ENCODE results near the gene PKNOX1.
"Not testable (repeated sequence)": the region's sequence is repeated elsewhere in the genome, so short reads cannot be mapped to it uniquely, and the experiment has no call there.

PKNOX1 gene

DNA sequence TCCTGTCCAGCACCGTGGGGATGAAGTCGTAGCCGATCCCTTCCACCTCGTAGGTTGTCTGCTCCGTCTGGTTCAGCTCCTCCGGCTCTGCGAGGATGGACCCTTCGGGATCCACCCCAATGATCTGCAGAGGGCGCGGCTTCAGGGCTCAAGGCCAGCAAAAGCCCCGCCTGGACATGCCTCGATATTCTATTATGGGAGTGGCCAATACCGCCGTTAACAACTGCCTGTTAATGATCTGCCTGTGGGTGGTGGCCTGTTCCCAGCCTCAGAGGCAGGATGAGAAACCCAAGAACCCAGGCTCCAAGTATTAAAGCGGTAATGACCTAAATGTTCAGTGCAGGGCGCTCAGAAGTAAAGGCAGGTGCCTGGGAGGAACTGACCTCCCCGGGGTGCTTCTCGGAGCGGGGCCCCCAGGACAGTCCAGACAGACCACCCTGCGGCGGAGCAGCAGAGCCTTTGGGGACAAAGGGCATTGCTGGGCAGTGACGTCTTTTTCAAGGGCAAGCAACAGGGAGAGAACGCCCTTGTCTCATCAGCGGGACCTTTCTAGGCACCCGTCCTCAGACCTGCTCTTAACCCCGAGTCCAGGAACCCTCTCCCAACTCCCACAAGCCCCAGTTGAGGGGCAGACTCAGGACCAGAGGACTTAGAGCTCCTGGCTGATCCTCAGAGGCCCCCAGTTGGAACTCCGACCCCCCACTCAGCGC is 88.7 kb downstream of the PKNOX1 start:
- not testable (repeated sequence) for DNase-seq

DNA sequence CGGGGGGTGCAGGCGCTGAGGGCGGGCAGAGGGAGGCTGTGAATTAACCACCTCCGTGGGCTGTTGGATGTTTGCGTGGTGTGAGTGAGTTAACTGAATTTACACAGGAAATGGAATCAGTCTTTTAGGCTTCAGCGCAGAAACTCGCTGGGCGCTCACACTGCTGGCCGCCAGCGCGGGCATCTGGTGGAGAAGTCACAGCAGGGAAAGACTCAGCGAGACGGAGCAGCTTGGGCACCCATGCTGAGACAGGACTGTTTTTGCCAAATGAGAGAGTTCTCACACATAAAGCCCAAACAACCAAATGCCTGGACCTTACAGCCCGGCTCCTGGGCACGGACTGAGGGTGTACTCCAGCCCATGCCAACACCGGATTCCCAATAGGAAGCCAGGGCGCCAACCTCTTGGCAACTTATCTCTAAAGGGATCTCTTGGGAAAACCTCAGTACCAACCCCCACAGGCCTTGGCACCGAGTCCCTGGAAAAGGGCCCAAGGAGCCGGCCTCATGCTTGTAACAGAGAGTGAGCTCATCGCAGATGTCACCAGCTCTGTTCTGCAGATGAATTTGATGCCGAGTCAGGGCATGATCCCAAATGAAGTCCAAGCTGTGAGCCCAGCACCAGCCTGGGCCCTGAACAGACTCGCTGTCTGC is 90.0 kb downstream of the PKNOX1 start:
- DNase-seq, result not testable (repeated sequence)

DNA sequence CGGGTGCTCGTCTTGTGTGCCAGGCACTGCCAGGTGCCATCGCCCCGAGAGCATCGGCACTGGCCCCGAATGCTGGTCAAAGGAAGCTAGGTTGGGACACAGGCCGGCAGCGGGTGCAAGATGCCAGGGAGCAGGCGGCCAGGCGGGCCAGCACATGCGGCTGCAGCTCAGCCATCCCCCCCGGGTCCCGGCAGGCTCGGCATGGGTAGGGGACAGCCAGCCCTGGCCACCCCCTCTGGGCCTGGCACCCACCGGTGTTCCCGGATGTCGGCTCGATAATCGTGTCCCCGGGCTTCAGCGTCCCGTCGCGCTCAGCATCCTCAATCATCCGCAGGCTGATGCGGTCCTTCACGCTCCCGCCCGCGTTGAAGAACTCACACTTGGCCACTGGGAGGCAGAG is 91.6 kb downstream of the PKNOX1 start:
- not testable (repeated sequence) for DNase-seq

DNA sequence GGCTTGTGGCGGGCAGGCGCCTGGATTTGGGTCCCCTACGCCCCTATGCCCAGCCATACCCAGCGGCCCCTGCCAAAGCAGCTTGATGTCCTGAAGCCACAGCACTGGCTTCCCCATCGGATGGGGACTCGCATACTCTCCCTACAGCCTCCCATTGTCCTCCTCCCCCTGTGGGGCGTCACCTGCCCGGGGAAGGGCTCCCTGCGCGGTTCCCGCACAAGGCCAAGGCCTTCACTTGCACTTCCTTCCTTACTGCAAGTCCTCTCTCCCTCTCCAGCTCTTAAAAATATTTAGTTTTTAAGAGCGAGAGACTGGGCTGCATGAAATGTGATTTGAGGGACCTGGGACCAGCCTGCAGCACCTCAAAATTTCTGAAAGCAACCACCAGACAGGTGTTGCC is 92.3 kb downstream of the PKNOX1 start:
- DNase-seq, result not testable (repeated sequence)

DNA sequence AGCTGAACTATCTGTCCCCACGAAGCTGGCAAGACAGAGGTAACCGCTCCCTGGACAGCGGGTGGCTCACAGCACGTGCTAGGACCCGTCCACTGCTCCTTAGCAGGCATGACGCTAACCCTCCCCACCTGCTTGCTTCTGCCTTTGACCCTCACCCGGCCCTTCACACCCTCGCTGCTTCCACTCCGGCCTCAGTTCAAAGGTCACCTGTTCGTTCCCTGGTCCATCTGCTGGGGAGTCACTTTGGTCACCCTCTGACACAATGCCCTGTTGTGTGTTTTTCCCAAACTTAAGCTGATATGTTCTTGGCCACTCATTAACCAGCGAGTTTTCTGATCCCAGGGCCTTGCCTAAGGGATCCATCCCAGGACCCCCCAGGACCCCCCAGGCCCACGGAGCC is 93.7 kb downstream of the PKNOX1 start:
- DNase-seq, result not testable (repeated sequence)

DNA sequence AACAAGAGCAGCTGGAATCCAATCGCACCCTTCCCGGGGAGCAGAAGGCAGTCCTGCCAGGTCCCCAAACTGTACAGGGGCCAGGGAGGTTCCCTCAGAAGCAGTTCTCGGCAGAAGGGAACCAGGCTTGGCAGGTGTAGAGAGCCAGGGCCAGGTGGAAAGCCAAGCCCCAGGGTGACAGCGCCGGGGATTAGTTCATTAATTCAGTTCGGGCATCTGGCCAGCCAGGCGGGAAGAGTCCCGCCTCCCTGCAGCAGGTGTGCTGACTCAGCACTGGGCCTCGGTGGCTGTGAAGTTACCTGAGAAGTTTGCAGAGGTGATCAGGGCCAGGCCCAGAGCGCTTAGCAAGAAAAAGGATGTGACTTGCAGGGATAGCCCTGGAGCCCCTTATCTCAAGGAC is 95.3 kb downstream of the PKNOX1 start:
- not testable (repeated sequence) for DNase-seq

DNA sequence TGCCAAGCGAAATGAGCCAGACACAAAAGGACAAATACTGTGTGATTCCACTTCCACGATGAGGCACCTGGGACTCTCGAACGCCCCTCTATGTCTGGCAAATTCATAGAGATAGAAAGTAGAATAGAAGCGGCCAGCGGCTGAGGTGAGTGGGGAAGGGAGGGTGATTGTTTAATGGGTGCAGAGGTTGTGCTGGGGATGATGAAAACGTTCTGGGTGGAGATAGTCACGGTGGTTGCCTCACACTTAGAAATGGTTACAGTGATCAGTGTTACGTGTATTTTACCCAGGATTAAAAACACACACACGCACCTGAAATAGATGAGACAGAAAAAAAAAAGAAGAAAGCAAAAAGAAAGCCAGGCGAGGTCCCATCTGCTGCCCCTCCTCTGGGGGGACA is 98.4 kb downstream of the PKNOX1 start:
- DNase-seq, result not testable (repeated sequence)

DNA sequence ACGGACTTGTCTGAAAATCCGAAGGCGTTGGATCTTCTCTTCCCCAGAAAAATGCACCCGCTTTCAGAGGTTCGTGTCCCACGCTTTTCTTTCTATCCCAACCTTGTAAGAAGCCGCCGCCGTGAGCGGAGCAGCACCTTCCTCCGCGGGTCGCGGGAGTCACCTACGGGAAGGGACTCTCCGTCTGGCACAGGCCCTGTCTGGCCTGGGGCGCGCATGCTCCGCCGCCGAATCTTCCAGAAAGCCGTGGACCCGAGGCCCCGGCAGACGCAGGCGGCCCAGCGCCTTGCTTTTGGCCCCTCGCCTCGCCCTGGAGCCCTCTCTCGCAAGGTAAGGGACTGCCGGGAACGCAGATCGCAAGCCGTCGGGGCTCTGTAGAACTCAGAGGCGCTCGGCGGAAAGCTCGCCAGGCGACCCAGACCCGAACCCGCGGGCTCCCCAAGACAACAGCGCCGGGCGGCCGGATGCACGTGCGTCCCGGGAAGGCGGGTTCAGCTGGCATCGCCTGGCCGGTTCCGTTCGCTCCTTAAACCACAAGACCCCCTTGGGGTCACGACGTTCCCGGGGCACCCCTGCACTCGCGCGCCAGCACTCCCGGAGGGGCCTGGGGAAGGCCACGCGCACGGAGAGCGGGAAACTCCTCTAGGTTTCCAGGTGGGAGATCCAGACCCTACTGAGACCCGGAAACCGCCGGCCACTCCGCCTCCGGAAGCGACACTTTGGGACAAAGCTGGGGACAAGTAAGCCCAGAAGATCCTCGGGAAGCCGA is 100.2 kb downstream of the PKNOX1 start:
- not testable (repeated sequence) for DNase-seq

DNA sequence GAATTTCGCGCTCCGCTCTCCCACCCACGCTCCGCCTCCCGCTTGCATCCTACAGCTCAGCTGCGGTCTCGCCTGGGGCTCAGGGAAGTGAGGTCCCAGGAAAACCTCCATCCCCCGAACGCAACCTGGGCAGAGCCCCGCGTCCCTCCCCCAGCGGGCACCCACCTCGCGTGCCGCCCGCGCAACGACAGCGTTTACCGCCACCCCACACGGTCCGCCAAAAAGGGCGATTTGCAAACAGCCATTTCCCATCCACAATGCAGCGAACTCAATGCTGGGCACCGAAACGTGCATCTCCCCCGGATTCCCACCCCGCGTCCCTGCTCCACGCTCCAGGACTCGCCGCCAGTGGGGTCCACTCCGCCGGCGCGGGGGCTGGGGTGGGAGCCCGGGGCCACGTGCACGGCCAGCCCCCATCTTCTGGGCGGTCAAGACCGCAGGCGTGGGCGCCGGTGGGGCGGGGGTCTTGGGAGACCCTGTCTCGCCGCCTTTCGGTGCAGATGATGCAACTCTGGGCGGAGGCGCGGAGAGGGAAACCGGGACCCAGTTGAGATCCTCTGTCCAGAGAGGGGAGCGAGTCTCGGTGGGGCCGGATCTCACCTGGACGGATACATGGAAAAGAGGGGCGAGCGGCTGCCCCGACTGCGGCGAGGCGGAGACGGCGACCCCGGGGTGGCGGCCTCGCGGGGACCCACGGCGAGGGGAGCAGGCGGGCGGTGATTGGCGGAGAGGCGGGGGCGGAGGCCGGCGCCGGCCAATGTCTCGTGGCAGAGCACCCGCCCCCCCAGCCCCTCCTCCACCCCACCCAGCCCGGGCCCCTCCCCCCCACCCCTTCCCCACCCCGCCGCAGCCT is 101.0 kb downstream of the PKNOX1 start, which contains the start of gene CBS:
CBS (minus strand) TSS at position 666 of the 853 bp plus-strand sequence. CDS start 3,642 bp downstream, outside the sequence.
- not testable (repeated sequence) for DNase-seq

DNA sequence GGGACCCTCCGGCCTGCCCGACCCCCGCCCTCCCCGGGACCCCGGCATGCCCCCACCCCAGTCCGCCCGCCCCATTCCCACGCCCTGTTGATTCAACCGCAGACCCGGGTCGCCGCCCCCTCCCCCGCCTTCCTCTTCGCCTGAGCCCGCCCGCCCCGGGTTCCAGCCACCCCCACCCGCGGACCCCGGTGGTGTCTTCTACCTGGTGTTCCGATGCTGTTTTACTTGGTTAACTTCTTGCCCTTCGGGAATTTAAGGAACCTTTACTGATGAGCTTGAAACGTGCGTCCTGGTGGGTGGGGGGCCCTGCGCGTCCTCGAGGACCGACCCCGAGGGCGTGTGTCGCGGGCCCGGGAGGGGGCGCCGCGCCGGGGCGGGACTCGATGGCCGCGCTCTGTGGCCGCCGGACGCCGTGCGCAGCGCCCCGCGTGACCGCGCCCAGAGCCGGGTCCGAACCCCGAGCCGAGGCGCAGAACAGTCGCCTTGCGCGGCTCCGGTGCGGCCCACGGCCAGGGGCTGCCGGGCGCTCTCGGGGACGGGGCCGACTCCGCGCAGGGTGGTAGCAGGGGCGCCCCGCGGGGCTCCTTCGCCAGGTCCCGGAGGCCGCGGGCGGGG is 101.8 kb downstream of the PKNOX1 start:
- not testable (repeated sequence) for DNase-seq

DNA sequence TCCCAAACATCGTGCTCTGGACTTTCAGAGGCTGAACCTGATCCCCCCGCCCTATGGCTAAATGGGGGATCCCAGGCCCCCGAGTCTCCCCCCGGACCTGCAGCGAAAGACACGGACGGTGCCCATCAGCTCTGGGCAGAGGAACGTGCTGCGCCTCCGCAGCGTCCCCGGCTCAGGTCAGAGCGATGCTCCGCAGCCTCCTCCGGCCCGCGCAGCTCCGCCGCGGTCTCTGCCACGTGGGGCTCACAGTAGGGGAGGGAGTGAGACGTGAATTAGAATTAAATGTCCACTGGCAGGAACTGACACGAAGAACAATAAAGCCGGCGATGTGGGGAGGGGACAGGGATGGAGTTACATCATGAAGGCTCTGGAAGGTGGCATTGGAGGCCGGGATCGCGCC is 102.3 kb downstream of the PKNOX1 start:
- not testable (repeated sequence) for DNase-seq

DNA sequence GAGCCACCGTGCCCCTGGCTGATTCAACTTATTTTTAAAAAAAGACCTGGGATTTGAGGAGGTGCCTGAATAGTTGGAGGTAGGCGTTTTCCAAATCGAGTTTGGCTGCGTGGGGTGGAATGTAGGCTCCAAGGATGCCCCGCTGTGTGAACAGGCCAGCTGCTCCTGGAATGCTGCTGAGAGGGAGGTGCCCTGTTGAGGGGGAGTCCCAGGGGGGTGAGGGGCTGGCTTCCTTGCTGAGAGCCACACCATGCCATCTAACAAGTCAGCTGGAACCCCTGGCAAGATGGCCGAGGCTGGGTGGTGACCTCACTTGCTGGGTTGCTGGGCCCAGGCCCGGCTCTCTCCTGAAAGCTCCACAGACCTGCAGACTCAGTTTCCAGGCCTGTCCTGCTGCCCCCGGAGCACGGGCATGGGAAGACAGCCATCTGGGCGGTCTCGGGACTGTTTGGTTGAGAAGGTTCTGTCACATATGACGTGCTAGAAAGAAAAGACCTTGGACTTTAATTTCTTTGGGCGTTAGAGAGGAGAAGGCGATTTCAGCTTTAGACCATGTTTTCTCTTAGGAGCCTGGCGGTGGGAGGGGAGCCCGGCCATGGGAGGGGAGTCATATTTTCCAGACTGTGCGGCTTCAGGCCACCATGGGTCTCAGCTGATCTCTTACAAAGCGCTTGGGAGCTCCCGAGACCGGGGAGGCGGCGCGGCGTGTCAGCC is 108.4 kb downstream of the PKNOX1 start:
- DNase-seq, result not testable (repeated sequence)
